ENCODE results near the gene SNRPB.

The SNRPB gene

GRCh38 chr20:2475850-2476741 is 5.5 kb upstream of the SNRPB start:
- in situ Hi-C loops (cut with HindIII; ENCODE audit: low sequenced_read_pairs): no loop called here

DNA sequence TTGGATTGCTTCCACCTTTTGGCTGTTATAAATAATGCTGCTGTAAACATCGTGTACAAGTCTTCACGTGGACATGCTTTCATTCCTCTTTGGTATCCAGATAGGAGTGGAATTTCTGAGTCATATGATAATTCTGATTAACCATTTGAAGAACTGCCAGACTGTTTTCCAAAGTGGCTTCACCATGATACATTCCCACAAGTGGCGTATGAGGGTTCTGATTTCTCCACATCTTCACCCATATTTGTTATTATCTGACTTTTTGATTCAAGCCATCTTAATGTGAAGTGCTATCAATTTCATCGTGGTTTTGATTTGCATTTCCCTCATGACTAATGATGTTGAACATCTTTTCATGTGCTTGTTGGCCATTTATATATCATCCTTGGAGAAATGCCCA is 2.9 kb upstream of the SNRPB start:
- in situ Hi-C loops (cut with HindIII; ENCODE audit: low sequenced_read_pairs): no loop called here

GRCh38 chr20:2469991-2470422 is 582 bp downstream of the SNRPB start:
- in situ Hi-C loops (cut with HindIII; ENCODE audit: low sequenced_read_pairs): no loop called here

GRCh38 chr20:2468581-2469407 is 1.8 kb downstream of the SNRPB start:
- in situ Hi-C loops (cut with HindIII; ENCODE audit: low sequenced_read_pairs): no loop called here

DNA sequence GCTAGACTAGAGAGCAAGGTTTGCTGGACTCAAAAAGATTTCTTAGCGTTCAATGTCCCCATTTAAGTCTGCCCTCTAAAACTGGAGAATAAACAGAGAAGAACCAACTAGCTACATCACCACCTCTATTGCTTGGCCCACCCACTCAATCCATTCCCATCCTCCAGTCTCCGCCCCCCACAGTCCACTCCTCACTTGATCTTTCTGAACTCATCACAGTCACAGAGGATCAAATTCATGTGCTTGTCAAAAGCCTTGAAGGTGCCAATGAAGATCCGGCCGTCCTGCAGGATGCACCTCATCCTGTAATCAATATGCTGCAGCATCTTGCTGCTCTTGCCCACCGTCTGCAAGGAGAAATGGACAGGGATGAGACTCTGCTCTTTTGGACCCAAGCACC is 3.2 kb downstream of the SNRPB start:
- in situ Hi-C loops (cut with HindIII; ENCODE audit: low sequenced_read_pairs): no loop called here

DNA sequence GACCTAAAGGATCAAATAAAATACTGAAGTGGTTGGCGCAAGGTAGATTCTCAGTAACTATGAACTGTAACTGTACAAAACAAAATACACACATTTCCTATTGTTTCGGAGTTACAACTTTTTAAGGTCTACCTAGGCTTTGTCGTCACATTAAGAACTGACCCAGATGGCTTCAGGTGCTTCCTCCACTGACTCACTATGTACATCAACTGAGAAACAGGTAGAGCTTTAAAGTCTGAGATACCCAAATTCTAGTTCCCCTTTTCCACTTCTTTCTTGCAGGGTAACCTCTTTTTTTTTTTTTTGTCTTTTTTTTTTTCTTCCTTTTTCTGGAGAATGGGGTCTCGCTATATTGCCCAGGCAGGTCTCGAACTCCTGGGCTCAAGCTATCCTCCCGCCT is 5.5 kb downstream of the SNRPB start:
- in situ Hi-C loops (cut with HindIII; ENCODE audit: low sequenced_read_pairs): no loop called here

DNA sequence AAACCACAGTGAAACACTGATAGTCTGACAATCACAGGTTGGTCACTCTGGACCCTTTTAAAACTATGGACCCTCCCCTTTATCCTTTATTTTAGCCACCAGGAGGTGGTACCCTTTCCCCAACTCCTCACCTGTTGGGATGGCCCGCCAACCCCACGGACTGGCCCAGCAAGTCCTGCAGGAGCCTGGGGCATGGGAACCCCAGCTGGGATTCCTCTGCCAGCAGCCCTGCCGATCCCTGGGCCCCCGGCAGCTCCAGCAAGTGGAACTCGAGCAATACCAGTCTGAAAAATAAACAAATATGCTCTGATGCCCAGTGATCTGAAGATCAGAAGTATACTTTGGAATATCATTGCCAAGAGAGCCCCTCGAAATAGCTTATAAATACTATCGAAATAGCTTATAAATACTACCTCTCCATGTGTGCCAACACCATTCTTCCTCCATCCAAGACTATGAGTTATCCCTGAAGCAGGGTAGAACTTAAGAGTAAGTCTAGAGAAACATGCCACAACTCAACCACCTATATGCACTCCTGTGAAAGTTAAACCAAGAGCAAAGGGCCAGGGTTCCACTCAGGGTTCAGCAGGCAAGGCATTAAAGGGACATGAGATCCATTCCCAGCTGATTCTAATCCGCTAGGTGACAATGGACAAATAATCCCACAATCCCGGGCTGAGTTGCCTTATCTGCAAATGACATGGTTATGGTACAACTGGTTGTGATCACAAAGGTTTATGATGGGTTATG is 6.8 kb downstream of the SNRPB start:
- in situ Hi-C loops (cut with HindIII; ENCODE audit: low sequenced_read_pairs): no loop called here

GRCh38 chr20:2462484-2462883 is 8.1 kb downstream of the SNRPB start:
- in situ Hi-C loops (cut with HindIII; ENCODE audit: low sequenced_read_pairs): no loop called here

GRCh38 chr20:2460752-2461424 is 9.7 kb downstream of the SNRPB start:
- in situ Hi-C loops (cut with HindIII; ENCODE audit: low sequenced_read_pairs): no loop called here

DNA sequence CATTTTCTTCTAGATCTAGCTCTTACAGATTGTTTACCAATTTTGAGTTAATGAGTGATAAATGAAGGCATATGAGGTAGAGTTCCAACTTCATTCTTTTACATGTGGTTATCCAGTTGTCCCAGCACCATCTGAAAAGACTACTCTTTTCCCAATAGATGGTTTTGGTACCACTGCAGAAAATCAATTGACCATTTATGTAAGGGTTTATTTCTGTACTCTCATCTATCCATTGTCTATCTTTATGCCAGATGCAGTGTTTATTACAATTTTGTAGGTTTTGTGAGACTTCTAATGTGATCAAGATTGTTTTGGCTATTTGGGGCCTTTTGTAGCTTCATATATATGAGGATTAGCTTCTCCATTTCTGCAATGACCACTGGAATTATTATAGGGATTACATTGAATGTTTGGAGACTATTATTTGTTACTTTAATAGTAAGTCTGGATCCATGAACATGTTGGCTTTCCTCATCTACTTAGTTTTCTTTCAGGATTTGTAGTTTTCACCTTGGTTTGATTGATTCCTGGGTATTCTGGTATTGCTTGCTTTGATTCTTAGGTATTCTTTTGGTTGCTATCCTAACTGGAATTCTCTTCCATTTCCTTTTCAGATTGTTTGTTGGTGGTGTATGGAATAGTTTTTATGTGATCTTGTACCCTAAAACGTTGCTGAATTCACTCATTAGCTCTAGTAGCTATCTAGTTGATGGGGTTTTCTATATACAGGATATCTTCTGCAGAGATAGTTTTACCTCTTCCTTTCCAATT is 10.4 kb downstream of the SNRPB start:
- in situ Hi-C loops (cut with HindIII; ENCODE audit: low sequenced_read_pairs): no loop called here

GRCh38 chr20:2458919-2459499 is 11.6 kb downstream of the SNRPB start:
- in situ Hi-C loops (cut with HindIII; ENCODE audit: low sequenced_read_pairs): no loop called here

GRCh38 chr20:2455771-2456497 is 14.7 kb downstream of the SNRPB start:
- in situ Hi-C loops (cut with HindIII; ENCODE audit: low sequenced_read_pairs): no loop called here

- in situ Hi-C loops (cut with HindIII; ENCODE audit: low sequenced_read_pairs): no loop called here
Observed at GRCh38 chr20:2453792-2454191, 16.8 kb downstream of the SNRPB start.

DNA sequence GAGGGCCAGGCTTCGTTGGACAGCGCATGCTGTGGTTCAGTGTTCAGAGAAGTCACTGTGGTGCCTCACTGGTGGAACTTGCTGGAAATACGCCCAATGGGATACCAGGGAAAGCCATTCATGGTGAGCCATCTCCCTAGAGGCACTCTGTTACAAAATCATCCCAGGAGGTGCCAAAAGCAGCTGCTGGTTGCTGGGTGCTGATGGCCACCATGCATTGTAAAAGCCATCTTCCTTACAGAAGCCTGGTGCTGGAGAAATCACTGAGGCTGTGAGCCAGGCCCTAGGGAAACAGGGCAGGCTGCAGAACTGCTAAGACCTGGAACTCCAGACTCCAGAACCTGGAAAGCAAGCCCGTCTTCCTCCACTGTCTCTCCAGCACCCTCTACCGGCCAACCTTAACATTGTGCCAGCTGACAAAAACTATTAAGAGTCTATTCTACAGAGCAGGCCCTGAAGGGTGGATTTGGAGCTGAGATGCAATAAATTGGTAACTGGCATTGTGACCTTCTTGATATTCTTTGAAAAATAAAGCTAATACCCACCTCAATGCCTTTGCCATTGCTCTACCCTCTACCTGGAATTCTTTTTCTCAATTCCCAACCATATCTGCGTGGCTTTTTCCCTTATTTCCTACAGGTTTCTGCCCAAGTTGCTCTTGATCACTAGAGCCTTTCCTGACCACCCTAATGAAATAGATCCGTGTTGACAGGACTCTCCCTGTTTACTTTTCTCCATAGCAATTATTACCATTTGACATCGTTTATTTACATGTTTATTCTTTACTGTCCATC is 18.5 kb downstream of the SNRPB start:
- in situ Hi-C loops (cut with HindIII; ENCODE audit: low sequenced_read_pairs): no loop called here

DNA sequence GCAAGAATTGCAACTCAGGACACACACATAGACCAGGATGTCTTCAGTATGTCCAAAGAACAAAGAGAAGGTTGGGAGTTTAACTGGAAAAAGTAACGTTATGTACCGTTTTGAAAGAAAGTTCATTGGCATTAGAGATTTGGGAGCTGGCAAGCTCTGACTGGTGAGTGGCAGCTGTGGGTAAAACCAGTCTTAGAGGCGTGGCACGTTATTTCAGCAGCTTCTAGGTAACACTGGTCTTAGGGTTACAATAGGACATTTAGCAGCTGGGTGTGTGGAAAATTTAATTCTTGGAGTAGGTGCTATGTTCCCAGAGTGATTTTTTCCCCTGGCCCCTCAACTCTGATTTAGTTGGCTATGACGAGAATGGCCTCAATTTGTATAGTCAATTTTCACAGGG is 19.2 kb downstream of the SNRPB start:
- in situ Hi-C loops (cut with HindIII; ENCODE audit: low sequenced_read_pairs): no loop called here

- in situ Hi-C loops (cut with HindIII; ENCODE audit: low sequenced_read_pairs): no loop called here
Observed at GRCh38 chr20:2449386-2449785, 21.2 kb downstream of the SNRPB start.

DNA sequence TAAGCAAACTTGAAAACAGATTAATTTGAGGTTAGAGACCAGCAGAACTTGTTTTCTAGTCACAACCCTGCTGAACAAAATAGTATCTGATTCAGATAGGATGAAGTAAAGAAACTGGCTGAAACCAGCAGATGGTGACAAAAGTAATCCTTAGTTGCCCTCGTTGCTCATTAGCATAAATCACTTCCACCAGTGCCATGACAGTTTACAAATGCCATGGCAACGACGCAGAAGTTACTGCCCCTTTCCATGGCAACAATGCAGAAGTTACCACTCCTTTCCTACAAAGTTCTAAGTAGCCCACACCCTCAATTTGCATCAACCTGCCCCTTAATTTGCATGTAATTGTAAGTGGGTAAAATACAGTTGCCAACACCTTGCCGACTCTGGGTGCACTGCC is 23.7 kb downstream of the SNRPB start:
- in situ Hi-C loops (cut with HindIII; ENCODE audit: low sequenced_read_pairs): no loop called here

GRCh38 chr20:2431185-2431584 is 39.4 kb downstream of the SNRPB start:
- in situ Hi-C loops (cut with HindIII; ENCODE audit: low sequenced_read_pairs): no loop called here

Measured in endothelial cell of hepatic sinusoid (primary cell).